ENCODE results near the gene PTPRG. TPM values are rescaled to one million over a fixed set of nuclear protein-coding genes. Genes with fewer than 3 reads are reported as not detected.

The PTPRG gene
- total RNA-seq, 3 donors from 2014 or later (not counting 1 experiment from before 2014, with no cell fraction given): 1.0 to 2.9 (median 2.5) TPM

DNA sequence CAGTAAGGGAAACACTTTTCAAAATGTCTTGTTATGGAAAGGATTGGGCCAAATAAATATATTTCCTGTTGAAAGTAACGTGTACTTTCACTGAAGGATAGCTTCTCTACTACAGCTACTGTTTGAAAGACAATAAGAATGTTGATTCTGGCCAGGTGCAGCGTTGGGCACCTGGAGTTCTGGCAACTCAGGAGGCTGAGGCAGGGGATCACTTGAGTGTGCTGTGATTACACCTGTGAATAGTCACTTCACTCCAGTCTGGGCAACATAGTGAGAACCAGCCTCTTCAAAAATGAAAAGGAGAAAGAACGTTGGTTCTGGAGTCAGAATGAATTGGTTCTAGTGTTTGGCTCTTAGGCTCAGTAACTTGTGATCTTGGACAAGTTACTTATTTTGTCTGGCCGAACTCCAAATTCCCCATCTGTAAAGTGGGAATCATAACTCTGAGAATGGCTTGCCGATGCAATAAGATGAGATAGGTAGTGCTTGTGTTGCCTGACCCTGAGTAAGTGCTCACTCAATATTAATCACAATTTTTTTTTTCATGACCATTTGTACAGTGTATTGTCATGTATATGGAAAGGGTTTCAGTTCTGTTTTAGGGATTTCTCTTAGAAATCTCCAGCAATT lies 310.8 kb downstream of the PTPRG start:
- H3K4me3 ChIP-seq (ENCODE audit: low read length): no peak overlapping the region
- Mint-ChIP-seq H3K4me1 (no peaks in the 10 kb centered on the region), H3K27me3 (ENCODE audit: low read depth in 2 of 2) (peaks cover 0 to 6% of the 10 kb centered on the region in 2 donors), H3K36me3 (no peaks in the 10 kb centered on the region), H3K4me3 (no peak overlapping the region), H3K9me3 (peaks cover 0 to 3% of the 10 kb centered on the region in 2 donors), H3K27ac (no peak overlapping the region)
- no peaks in the 10 kb centered on the region for H3K36me3 ChIP-seq (ENCODE audit: control insufficient read depth, insufficient read depth, low read length)
- no peaks in the 10 kb centered on the region for H3K9me3 ChIP-seq (ENCODE audit: control insufficient read depth, insufficient read depth, low read length)
- no peaks in the 10 kb centered on the region for H3K27me3 ChIP-seq (ENCODE audit: control insufficient read depth, insufficient read depth, low read length)
- DNase-seq (no peak), ATAC-seq (no peak)
- H3K27ac ChIP-seq (ENCODE audit: low read length): no peak overlapping the region
- 88% methylated on average over 5 of the region's 5 CpGs for WGBS (ENCODE audit: insufficient coverage)
- TF ChIP-seq, protein P1, sequence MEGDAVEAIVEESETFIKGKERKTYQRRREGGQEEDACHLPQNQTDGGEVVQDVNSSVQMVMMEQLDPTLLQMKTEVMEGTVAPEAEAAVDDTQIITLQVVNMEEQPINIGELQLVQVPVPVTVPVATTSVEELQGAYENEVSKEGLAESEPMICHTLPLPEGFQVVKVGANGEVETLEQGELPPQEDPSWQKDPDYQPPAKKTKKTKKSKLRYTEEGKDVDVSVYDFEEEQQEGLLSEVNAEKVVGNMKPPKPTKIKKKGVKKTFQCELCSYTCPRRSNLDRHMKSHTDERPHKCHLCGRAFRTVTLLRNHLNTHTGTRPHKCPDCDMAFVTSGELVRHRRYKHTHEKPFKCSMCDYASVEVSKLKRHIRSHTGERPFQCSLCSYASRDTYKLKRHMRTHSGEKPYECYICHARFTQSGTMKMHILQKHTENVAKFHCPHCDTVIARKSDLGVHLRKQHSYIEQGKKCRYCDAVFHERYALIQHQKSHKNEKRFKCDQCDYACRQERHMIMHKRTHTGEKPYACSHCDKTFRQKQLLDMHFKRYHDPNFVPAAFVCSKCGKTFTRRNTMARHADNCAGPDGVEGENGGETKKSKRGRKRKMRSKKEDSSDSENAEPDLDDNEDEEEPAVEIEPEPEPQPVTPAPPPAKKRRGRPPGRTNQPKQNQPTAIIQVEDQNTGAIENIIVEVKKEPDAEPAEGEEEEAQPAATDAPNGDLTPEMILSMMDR (IDR thresholded peaks at IDR 0.05): no peak
- no peaks in the 10 kb centered on the region for H3K4me1 ChIP-seq (ENCODE audit: control insufficient read depth, insufficient read depth, low read length)
- intact Hi-C loops (cut with micrococcal nuclease): no loop called here

DNA sequence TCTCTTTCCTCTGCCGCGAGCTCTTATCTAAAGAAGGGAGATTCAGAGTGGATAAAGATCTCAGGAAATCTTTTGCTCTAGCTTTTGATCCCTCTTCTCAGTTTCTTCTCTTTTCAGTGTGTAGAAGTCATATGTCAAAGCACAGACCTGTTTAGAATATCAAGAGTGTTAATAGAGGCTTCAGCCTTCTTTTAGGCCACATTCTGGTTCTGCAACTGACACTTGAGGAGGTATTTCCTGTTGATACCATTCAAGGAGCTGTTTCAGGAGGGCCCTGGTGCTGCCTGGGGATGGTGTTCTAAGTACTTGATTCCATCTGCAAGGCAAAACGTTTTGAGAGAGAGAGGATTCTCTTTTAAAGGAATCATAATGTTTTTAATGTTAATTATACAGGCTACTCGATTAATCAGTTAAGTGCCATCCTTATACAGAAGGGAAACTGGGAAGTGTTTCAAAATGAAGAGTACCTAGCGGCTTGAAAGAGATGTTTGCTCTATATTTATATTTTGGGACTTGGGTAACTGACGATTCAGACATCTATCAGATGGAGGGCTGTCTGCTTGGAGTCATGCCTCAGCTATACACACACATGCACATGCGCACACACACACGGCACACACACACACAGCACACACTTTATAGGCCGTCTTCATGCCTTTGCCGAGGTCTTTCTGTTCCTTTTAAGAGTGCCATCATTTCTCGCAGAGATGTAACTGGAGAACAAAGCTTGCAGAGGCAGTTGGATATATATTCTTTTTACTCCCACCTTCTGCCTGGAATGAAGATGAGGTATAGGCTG lies 313.9 kb downstream of the PTPRG start:
- no peak overlapping the region for H3K27ac Mint-ChIP-seq
- no peaks in the 10 kb centered on the region for H3K4me1 Mint-ChIP-seq
- DNase-seq (no peak), ATAC-seq (no peak)
- TF ChIP-seq, protein P1 (IDR thresholded peaks at IDR 0.05): no peak
- 74% methylated on average over 8 of the region's 11 CpGs for WGBS (ENCODE audit: insufficient coverage)
- peaks cover 0 to 6% of the 10 kb centered on the region in 2 donors for H3K27me3 Mint-ChIP-seq (ENCODE audit: low read depth in 2 of 2)
- Histone ChIP-seq H3K9me3 (ENCODE audit: control insufficient read depth, insufficient read depth, low read length) (no peaks in the 10 kb centered on the region), H3K27me3 (ENCODE audit: control insufficient read depth, insufficient read depth, low read length) (no peaks in the 10 kb centered on the region), H3K27ac (ENCODE audit: low read length) (no peak overlapping the region), H3K4me3 (ENCODE audit: low read length) (no peak overlapping the region), H3K4me1 (ENCODE audit: control insufficient read depth, insufficient read depth, low read length) (no peaks in the 10 kb centered on the region), H3K36me3 (ENCODE audit: control insufficient read depth, insufficient read depth, low read length) (no peaks in the 10 kb centered on the region)
- intact Hi-C loops (cut with micrococcal nuclease): no loop called here
- no peak overlapping the region for H3K4me3 Mint-ChIP-seq
- no peaks in the 10 kb centered on the region for H3K36me3 Mint-ChIP-seq
- peaks cover 0 to 3% of the 10 kb centered on the region in 2 donors for H3K9me3 Mint-ChIP-seq

DNA sequence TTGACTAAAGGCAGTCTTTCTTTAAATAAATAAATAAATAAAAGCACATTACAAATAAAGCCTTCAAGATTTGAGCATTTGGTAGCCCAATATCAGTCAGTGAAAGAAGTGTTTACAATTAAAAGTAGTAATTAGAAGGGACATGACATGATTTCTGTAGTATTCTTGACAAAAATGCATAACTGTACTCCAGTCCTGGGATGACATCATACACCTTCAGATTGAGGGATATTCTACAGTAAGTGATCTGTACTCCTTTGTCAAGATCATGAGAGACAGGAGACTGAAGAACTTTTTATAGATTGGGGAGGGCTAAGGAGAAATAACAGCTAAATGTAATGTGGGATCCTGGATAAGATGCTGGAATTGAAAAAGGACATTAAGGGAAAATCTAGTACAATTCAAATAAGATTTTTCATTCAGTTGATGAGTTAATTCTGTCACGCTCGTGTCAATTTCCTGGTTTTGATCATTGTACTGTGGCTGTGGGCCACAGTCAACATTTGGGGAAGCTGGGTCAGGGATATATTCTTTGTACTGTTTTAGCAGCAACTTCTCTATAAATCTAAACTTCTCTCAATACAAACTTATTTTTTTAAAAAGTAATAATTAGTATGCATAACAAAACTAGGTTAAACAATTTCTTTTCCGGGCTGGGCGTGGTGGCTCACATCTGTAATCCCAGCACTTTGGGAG lies 314.8 kb downstream of the PTPRG start:
- Histone ChIP-seq H3K27me3 (ENCODE audit: control insufficient read depth, insufficient read depth, low read length) (no peaks in the 10 kb centered on the region), H3K4me3 (ENCODE audit: low read length) (no peak overlapping the region), H3K4me1 (ENCODE audit: control insufficient read depth, insufficient read depth, low read length) (no peaks in the 10 kb centered on the region), H3K27ac (ENCODE audit: low read length) (no peak overlapping the region), H3K9me3 (ENCODE audit: control insufficient read depth, insufficient read depth, low read length) (no peaks in the 10 kb centered on the region), H3K36me3 (ENCODE audit: control insufficient read depth, insufficient read depth, low read length) (no peaks in the 10 kb centered on the region)
- Mint-ChIP-seq H3K4me3 (no peak overlapping the region), H3K36me3 (no peaks in the 10 kb centered on the region), H3K4me1 (no peaks in the 10 kb centered on the region), H3K27ac (no peak overlapping the region), H3K27me3 (ENCODE audit: low read depth in 2 of 2) (peaks cover 0 to 6% of the 10 kb centered on the region in 2 donors), H3K9me3 (peaks cover 2 to 3% of the 10 kb centered on the region in 2 donors)
- ATAC-seq (no peak), DNase-seq (no peak)
- TF ChIP-seq, protein P1 (IDR thresholded peaks at IDR 0.05): no peak
- 68% methylated on average over 4 of the region's 4 CpGs for WGBS (ENCODE audit: insufficient coverage)
- intact Hi-C loops (cut with micrococcal nuclease): no loop called here

Measured in natural killer cell (primary cell).